ENCODE measurements around the gene RHOT2.

Gene RHOT2

DNA sequence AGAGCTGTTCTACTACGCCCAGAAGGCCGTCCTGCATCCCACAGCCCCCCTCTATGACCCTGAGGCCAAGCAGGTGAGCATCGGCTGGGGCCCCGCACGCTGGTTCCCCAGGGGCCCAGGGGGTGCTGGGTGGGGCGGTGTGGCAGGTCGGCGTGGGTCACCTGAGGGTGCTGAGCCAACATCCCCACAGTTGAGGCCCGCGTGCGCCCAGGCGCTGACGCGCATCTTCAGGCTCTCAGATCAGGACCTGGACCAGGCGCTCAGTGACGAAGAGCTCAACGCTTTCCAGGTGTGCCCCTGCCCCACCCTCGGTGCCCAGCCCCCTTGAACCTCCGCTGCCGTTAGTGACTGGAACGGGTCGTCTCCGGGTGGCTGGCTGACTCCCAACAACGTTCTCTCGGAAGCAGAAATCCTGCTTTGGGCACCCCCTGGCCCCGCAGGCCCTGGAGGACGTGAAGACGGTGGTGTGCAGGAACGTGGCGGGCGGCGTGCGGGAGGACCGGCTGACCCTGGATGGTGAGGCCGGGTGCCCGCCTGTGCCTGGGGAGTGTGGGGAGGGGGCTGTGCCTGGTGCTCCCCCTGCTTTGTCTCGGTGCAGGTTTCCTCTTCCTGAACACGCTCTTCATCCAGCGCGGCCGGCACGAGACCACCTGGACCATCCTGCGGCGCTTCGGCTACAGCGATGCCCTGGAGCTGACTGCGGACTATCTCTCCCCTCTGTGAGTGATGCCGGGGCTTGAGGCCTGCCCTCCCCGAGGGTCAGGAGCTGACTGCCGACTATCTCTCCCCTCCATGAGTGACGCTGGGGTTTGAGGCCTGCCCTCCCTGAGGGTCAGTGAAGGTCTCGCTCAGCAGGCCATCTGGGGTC lies 2.8 kb downstream of the RHOT2 start:
- ATAC-seq (no peak), DNase-seq (no peak)
- Mint-ChIP-seq H3K27ac (peak overlapping the region in 1 of 2 donors; percentile 63), H3K4me1 (peaks cover 31% of the 10 kb centered on the region), H3K27me3 (peaks cover 10% of the 10 kb centered on the region), H3K9me3 (no peaks in the 10 kb centered on the region), H3K4me3 (no peak overlapping the region)

DNA sequence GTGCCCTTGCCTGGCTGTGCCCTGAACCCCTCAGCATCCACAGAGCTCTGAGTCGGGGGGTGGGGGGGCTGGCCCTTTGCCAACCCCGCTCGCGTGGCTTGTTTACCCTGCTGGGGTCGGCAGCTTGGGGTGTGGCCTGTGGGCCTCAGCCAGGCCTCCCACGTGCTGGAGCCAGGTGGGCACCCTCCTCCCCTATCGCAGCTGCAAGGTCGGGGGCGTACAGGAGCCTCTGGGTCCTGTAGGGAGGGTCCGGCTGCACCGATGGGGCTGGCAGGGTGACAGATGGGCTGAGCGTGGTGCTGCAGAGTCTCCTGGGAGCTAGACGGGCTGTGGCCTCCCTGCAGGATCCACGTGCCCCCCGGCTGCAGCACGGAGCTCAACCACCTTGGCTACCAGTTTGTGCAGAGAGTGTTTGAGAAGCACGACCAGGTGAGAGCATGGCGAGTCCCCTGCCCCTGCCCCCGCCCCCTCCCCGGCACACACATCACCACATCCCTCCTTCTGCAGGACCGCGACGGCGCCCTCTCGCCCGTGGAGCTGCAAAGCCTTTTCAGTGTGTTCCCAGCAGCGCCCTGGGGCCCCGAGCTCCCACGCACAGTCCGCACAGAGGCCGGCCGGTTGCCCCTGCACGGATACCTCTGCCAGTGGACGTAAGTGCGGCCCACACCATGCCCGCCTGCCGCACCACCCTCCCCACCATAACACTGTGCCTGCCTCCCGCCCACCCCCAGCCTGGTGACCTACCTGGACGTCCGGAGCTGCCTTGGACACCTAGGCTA lies 3.6 kb downstream of the RHOT2 start:
- DNase-seq (no peak), ATAC-seq (no peak)
- Mint-ChIP-seq H3K27me3 (peaks cover 10% of the 10 kb centered on the region), H3K27ac (no peak overlapping the region), H3K4me3 (no peak overlapping the region), H3K9me3 (no peaks in the 10 kb centered on the region), H3K4me1 (peaks cover 31% of the 10 kb centered on the region)

DNA sequence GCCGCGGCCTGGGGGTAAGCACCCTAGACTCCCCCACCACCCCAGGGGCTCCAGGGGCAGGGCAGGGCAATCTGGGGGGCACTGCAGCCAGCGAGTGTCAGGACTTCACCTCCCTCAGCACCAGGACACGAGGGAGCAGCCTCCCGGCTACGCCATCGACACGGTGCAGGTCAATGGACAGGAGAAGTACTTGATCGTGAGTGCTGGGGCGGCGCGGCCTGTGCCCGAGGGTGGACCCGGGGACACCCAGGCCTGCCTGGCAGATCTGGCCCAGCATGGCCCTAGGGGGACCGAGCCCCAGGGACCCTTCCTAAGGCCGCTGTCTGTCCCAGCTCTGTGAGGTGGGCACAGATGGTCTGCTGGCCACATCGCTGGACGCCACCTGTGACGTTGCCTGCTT lies 4.4 kb downstream of the RHOT2 start:
- peaks cover 19% of the 10 kb centered on the region for H3K27me3 Mint-ChIP-seq
- H3K4me3 Mint-ChIP-seq: no peak overlapping the region
- H3K27ac Mint-ChIP-seq: no peak overlapping the region
- peaks cover 31% of the 10 kb centered on the region for H3K4me1 Mint-ChIP-seq
- DNase-seq: no peak
- no peak for ATAC-seq
- no peaks in the 10 kb centered on the region for H3K9me3 Mint-ChIP-seq

GRCh38 chr16:672851-673250 lies 4.9 kb downstream of the RHOT2 start:
- Mint-ChIP-seq H3K4me3 (no peak overlapping the region), H3K4me1 (peaks cover 26% of the 10 kb centered on the region), H3K9me3 (no peaks in the 10 kb centered on the region), H3K27ac (no peak overlapping the region), H3K27me3 (peaks cover 19% of the 10 kb centered on the region)
- ATAC-seq (no peak), DNase-seq (no peak)

- ATAC-seq: no peak
- H3K27ac Mint-ChIP-seq: no peak overlapping the region
Observed at GRCh38 chr16:673399-673991, 5.6 kb downstream of the RHOT2 start.

GRCh38 chr16:674214-674881 lies 6.4 kb downstream of the RHOT2 start:
- H3K27ac Mint-ChIP-seq: no peak overlapping the region

More at GRCh38 chr16:673399-673991, 5.6 kb downstream of the RHOT2 start:
- no peak overlapping the region for H3K4me3 Mint-ChIP-seq
- peaks cover 25% of the 10 kb centered on the region for H3K4me1 Mint-ChIP-seq
- H3K9me3 Mint-ChIP-seq: no peaks in the 10 kb centered on the region
- no peak for DNase-seq
- H3K27me3 Mint-ChIP-seq: peaks cover 19% of the 10 kb centered on the region

GRCh38 chr16:674968-675883 lies 7.3 kb downstream of the RHOT2 start, which contains the start of gene RHBDL1:
TSS of gene RHBDL1 (plus strand) at chr16:675671. CDS start at chr16:675791, 120 bp downstream.
- peaks cover 19% of the 10 kb centered on the region for H3K27me3 Mint-ChIP-seq
- no peak within 1 kb of the TSS for H3K27ac Mint-ChIP-seq
- H3K9me3 Mint-ChIP-seq: no peaks in the 10 kb centered on the region
- H3K4me1 Mint-ChIP-seq: peaks cover 20% of the 10 kb centered on the region
- no peak for ATAC-seq
- H3K4me3 Mint-ChIP-seq: peak within 1 kb of the TSS; percentile 15 to 61
- no peak for DNase-seq

More at GRCh38 chr16:674214-674881, 6.4 kb downstream of the RHOT2 start:
- DNase-seq (no peak), ATAC-seq (no peak)
- Mint-ChIP-seq H3K27me3 (peaks cover 19% of the 10 kb centered on the region), H3K4me3 (no peak overlapping the region), H3K9me3 (no peaks in the 10 kb centered on the region), H3K4me1 (peaks cover 25% of the 10 kb centered on the region)

DNA sequence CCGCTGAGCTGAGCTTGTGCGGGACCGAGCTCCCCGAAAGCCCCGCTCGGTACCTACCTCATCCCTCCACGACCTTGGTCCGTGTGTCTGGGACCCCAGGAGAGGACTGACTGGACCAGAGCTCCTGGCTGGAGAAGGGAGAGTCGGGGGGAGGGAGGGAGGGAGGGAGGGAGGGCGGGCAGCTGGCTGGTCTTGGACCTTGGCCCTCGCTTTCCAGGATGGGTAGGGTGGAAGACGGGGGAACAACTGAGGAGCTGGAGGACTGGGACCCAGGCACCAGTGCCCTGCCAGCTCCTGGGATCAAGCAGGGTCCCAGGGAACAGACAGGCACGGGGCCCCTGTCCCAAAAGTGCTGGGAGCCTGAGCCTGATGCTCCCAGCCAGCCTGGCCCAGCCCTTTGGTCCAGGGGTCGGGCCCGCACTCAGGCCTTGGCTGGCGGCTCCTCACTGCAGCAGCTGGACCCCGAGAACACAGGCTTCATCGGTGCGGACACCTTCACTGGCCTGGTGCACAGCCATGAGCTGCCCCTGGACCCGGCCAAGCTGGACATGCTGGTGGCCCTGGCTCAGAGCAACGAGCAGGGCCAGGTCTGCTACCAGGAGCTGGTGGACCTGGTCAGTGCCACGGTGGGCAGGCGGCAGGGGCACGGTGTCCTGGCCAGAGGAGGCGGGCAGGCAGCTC lies 8.1 kb downstream of the RHOT2 start:
- DNase-seq: no peak

GRCh38 chr16:676565-676902 lies 8.6 kb downstream of the RHOT2 start:
- peaks cover 19% of the 10 kb centered on the region for H3K27me3 Mint-ChIP-seq
- peaks cover 27% of the 10 kb centered on the region for H3K4me1 Mint-ChIP-seq
- no peak overlapping the region for H3K4me3 Mint-ChIP-seq
- DNase-seq (no peak), ATAC-seq (no peak)
- no peaks in the 10 kb centered on the region for H3K9me3 Mint-ChIP-seq
- H3K27ac Mint-ChIP-seq: no peak overlapping the region

More for the DNA sequence above, 8.1 kb downstream of the RHOT2 start:
- H3K27me3 Mint-ChIP-seq: peaks cover 19% of the 10 kb centered on the region
- H3K4me3 Mint-ChIP-seq: peak overlapping the region in 1 of 2 donors; percentile 29
- peaks cover 22% of the 10 kb centered on the region for H3K4me1 Mint-ChIP-seq
- ATAC-seq: no peak
- no peak overlapping the region for H3K27ac Mint-ChIP-seq
- H3K9me3 Mint-ChIP-seq: no peaks in the 10 kb centered on the region

DNA sequence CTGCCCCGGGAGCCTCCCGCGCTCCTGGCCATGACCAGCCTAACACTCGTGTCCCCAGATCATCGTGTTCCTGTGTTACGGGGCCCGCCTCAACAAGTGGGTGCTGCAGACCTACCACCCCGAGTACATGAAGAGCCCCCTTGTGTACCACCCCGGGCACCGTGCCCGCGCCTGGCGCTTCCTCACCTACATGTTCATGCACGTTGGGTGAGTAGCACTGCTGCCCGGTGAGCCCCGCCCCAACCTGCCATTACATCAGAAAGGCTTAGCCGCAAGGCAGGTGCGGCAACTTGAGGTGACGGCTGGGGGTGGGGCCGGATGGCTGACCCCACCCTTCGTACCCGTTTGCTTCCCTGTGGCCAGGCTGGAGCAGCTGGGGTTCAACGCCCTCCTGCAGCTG lies 9.0 kb downstream of the RHOT2 start:
- Mint-ChIP-seq H3K4me3 (no peak overlapping the region), H3K4me1 (peaks cover 31% of the 10 kb centered on the region), H3K27ac (peak overlapping the region in 1 of 2 donors; percentile 12), H3K9me3 (no peaks in the 10 kb centered on the region), H3K27me3 (peaks cover 19% of the 10 kb centered on the region)
- ATAC-seq (no peak), DNase-seq (no peak)

GRCh38 chr16:677316-678190 lies 9.6 kb downstream of the RHOT2 start:
- Mint-ChIP-seq H3K27ac (peak overlapping the region in 1 of 2 donors; percentile 95), H3K9me3 (no peaks in the 10 kb centered on the region), H3K4me1 (peaks cover 37% of the 10 kb centered on the region), H3K27me3 (peaks cover 19% of the 10 kb centered on the region), H3K4me3 (peak overlapping the region in 1 of 2 donors; percentile 37)
- no peak for ATAC-seq
- no peak for DNase-seq

- no peaks in the 10 kb centered on the region for H3K9me3 Mint-ChIP-seq
- peak overlapping the region in 1 of 2 donors; percentile 95 for H3K27ac Mint-ChIP-seq
- H3K27me3 Mint-ChIP-seq: peaks cover 19% of the 10 kb centered on the region
- H3K4me3 Mint-ChIP-seq: no peak overlapping the region
- H3K4me1 Mint-ChIP-seq: peaks cover 45% of the 10 kb centered on the region
- no peak for DNase-seq
- ATAC-seq: no peak
Observed at GRCh38 chr16:678209-678857, 10.4 kb downstream of the RHOT2 start.

Measured in stimulated activated naive CD8-positive, alpha-beta T cell treated with anti-CD3 and anti-CD28 coated beads, Interleukin-15, amount 100 ng/mL, for 72 hours (primary cell).